ENCODE data around the gene BBOX1. TPM values are rescaled to one million over a fixed set of nuclear protein-coding genes. Genes with fewer than 3 reads are reported as not detected.

The BBOX1 gene
- polyA plus RNA-seq, 3 donors = not detected

DNA sequence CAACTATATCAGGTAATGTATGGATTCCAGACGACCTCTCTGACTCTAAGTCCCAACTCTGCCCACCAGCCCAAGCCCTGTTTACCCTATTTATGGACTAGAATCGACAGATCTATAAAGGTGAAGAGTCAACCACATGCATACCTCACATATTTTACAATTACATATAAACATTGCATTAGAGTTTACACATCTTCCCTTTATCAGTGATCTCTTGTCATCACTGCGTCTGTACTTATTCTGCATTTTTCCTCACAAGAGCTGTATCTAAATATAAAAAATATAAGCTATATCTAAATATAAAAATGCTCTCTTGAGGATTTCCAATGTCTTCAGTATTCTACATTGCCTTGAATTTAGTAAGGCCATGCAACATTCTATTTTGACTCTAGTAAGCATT is 38.2 kb upstream of the BBOX1 start:
- H3K27me3 Mint-ChIP-seq (ENCODE audit: low read depth in 3 of 3) = no peaks in the 10 kb centered on the region
- no peak for DNase-seq
- H3K36me3 Mint-ChIP-seq = no peaks in the 10 kb centered on the region
- peaks cover 0 to 3% (median 1%) of the 10 kb centered on the region in 7 donors for H3K9me3 Mint-ChIP-seq
- H3K9me3 ChIP-seq (replicated peaks in 1 of 2; ENCODE audit: control insufficient read depth in 1 of 2, insufficient read depth in 1 of 2, low read length in 2 of 2) = no peaks in the 10 kb centered on the region
- H3K4me3 Mint-ChIP-seq = no peak overlapping the region
- intact Hi-C loops (cut with micrococcal nuclease) = no loop called here
- no peak overlapping the region for H3K9ac ChIP-seq (ENCODE audit: insufficient read depth, low read length, poor library complexity, severe bottlenecking)
- H3K4me1 ChIP-seq (ENCODE audit: control insufficient read depth in 1 of 2, insufficient read depth in 2 of 2, low read length in 2 of 2) = no peaks in the 10 kb centered on the region
- H4K20me1 ChIP-seq (ENCODE audit: insufficient read depth, low read length) = no peaks in the 10 kb centered on the region
- no peak overlapping the region for H3K4me2 ChIP-seq (replicated peaks; ENCODE audit: extremely low read depth, low read length, poor library complexity, severe bottlenecking)
- no peak for TF ChIP-seq CTCF (IDR thresholded peaks at IDR 0.05)
- H3K79me2 ChIP-seq (ENCODE audit: insufficient read depth, low read length) = no peaks in the 10 kb centered on the region
- no peak overlapping the region for H3K4me3 ChIP-seq (replicated peaks in 1 of 3; ENCODE audit: low read depth in 2 of 3, low read length in 3 of 3)
- no peaks in the 10 kb centered on the region for H3K4me1 Mint-ChIP-seq
- WGBS (ENCODE audit: insufficient coverage) = no CpG with 5 or more reads among the region's 3 CpGs
- no peak overlapping the region for H3K27ac ChIP-seq (ENCODE audit: low read depth in 1 of 2, low read length in 2 of 2)
- no peaks in the 10 kb centered on the region for H3K27me3 ChIP-seq (ENCODE audit: control insufficient read depth in 2 of 2, insufficient read depth in 2 of 2, low read length in 2 of 2)
- no peak overlapping the region for H2AFZ ChIP-seq (ENCODE audit: insufficient read depth, low read depth, low read length, poor library complexity, severe bottlenecking)
- no peaks in the 10 kb centered on the region for H3K36me3 ChIP-seq (replicated peaks in 1 of 2; ENCODE audit: control insufficient read depth in 1 of 2, insufficient read depth in 2 of 2, low read length in 2 of 2)
- H3K27ac Mint-ChIP-seq = no peak overlapping the region

DNA sequence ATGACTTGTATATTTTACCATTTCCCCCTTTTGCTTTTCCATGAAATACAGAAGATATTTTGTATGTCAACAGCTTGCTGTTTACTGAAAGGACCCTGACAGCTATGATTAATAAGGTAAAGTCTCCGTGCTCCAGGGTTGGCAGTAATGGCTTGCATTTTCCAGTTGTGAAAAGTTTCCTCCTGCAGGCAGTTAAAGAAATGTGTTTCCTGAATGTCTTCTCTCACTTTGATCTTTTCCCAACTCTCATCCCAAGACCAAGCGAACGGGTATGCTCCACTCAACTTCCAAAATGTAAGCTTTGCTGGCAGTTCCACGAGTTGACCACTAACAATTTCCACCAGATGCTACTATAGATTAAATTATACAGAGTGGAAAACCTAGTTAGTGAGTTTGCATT is 37.8 kb upstream of the BBOX1 start:
- H3K79me2 ChIP-seq (ENCODE audit: insufficient read depth, low read length) = no peaks in the 10 kb centered on the region
- Mint-ChIP-seq H3K4me1 (no peaks in the 10 kb centered on the region), H3K27me3 (ENCODE audit: low read depth in 3 of 3) (no peaks in the 10 kb centered on the region), H3K9me3 (peaks cover 0 to 3% (median 1%) of the 10 kb centered on the region in 7 donors), H3K36me3 (no peaks in the 10 kb centered on the region), H3K4me3 (no peak overlapping the region), H3K27ac (no peak overlapping the region)
- intact Hi-C loops (cut with micrococcal nuclease) = no loop called here
- no peak for TF ChIP-seq CTCF (IDR thresholded peaks at IDR 0.05)
- no peaks in the 10 kb centered on the region for H4K20me1 ChIP-seq (ENCODE audit: insufficient read depth, low read length)
- H3K4me1 ChIP-seq (ENCODE audit: control insufficient read depth in 1 of 2, insufficient read depth in 2 of 2, low read length in 2 of 2) = no peaks in the 10 kb centered on the region
- no peaks in the 10 kb centered on the region for H3K9me3 ChIP-seq (replicated peaks in 1 of 2; ENCODE audit: control insufficient read depth in 1 of 2, insufficient read depth in 1 of 2, low read length in 2 of 2)
- no CpG with 5 or more reads among the region's 4 CpGs for WGBS (ENCODE audit: insufficient coverage)
- DNase-seq = no peak
- H3K4me3 ChIP-seq (replicated peaks in 1 of 3; ENCODE audit: low read depth in 2 of 3, low read length in 3 of 3) = no peak overlapping the region
- H3K27ac ChIP-seq (ENCODE audit: low read depth in 1 of 2, low read length in 2 of 2) = no peak overlapping the region
- no peak overlapping the region for H2AFZ ChIP-seq (ENCODE audit: insufficient read depth, low read depth, low read length, poor library complexity, severe bottlenecking)
- H3K4me2 ChIP-seq (replicated peaks; ENCODE audit: extremely low read depth, low read length, poor library complexity, severe bottlenecking) = no peak overlapping the region
- no peaks in the 10 kb centered on the region for H3K27me3 ChIP-seq (ENCODE audit: control insufficient read depth in 2 of 2, insufficient read depth in 2 of 2, low read length in 2 of 2)
- no peaks in the 10 kb centered on the region for H3K36me3 ChIP-seq (replicated peaks in 1 of 2; ENCODE audit: control insufficient read depth in 1 of 2, insufficient read depth in 2 of 2, low read length in 2 of 2)
- H3K9ac ChIP-seq (ENCODE audit: insufficient read depth, low read length, poor library complexity, severe bottlenecking) = no peak overlapping the region

Data from CD14-positive monocyte (primary cell).